Measurements from ENCODE around the gene SLC4A11.

GRCh38 chr20:3235666-3236324 lies 3.2 kb downstream of the SLC4A11 start:
- TF ChIP-seq CTCF (conservative IDR thresholded peaks at IDR 0.05; ENCODE audit: low read depth, low read length) (no peak), EZH2 (IDR thresholded peaks at IDR 0.05; ENCODE audit: low read length, unreplicated experiment) (no peak)
